Progenitor cell of endocrine pancreas (in vitro differentiated cells): ENCODE measurements around the gene DKC1. TPM values are rescaled to one million over a fixed set of nuclear protein-coding genes. Genes with fewer than 3 reads are reported as not detected.

ENCODE experiments used
- DNase-seq: peaks from one replicate; pipeline ENCODE4 v3.0.0; 2021; ENCODE audit warnings: low spot score; ENCODE audit not compliant: unreplicated experiment
- H3K27ac Mint-ChIP-seq: 2 replicates; pipeline ENCODE4 v1.8.0; 2021; ENCODE audit warnings: mild to moderate bottlenecking, moderate library complexity, mixed read lengths
- H3K27me3 Mint-ChIP-seq: 2 replicates; pipeline ENCODE4 v1.8.0; 2021; ENCODE audit warnings: mixed read lengths
- H3K36me3 Mint-ChIP-seq: 2 replicates; pipeline ENCODE4 v1.8.0; 2022; ENCODE audit warnings: mixed read lengths; ENCODE audit not compliant: insufficient read depth
- H3K4me1 Mint-ChIP-seq: 2 replicates; pipeline ENCODE4 v1.8.0; 2021; ENCODE audit warnings: low read depth, mixed read lengths
- H3K4me3 Mint-ChIP-seq: 2 replicates; pipeline ENCODE4 v1.8.0; 2021; ENCODE audit warnings: low read depth, mild to moderate bottlenecking, moderate library complexity, mixed read lengths
- H3K9me3 Mint-ChIP-seq: 2 replicates; pipeline ENCODE4 v1.8.0; 2021; ENCODE audit warnings: low read depth, mixed read lengths
- total RNA-seq: library from RNA; stranded (reverse); gene quantifications from 2 replicates; pipeline ENCODE4 v1.2.1, GENCODE V29; 2021
- TF ChIP-seq, protein P1 (sequence below): fragments of 200-600 bp; sonication (generic); IDR thresholded peaks from one replicate; pipeline ENCODE4 v1.5.0; 2021; ENCODE audit warnings: antibody characterized with exemption, mild to moderate bottlenecking; ENCODE audit not compliant: unreplicated experiment

Gene DKC1
- total RNA-seq, 1 donor from 2014 or later = 58.5 TPM

GRCh38 chrX:154749856-154750255, 12.8 kb upstream of the DKC1 start:
- H3K4me3 Mint-ChIP-seq = no peak overlapping the region
- H3K4me1 Mint-ChIP-seq = no peaks in the 10 kb centered on the region
- H3K27ac Mint-ChIP-seq = no peak overlapping the region
- TF ChIP-seq, protein P1, sequence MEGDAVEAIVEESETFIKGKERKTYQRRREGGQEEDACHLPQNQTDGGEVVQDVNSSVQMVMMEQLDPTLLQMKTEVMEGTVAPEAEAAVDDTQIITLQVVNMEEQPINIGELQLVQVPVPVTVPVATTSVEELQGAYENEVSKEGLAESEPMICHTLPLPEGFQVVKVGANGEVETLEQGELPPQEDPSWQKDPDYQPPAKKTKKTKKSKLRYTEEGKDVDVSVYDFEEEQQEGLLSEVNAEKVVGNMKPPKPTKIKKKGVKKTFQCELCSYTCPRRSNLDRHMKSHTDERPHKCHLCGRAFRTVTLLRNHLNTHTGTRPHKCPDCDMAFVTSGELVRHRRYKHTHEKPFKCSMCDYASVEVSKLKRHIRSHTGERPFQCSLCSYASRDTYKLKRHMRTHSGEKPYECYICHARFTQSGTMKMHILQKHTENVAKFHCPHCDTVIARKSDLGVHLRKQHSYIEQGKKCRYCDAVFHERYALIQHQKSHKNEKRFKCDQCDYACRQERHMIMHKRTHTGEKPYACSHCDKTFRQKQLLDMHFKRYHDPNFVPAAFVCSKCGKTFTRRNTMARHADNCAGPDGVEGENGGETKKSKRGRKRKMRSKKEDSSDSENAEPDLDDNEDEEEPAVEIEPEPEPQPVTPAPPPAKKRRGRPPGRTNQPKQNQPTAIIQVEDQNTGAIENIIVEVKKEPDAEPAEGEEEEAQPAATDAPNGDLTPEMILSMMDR = no peak
- H3K36me3 Mint-ChIP-seq = no peaks in the 10 kb centered on the region
- no peak for DNase-seq
- H3K9me3 Mint-ChIP-seq = peaks cover 4% of the 10 kb centered on the region
- H3K27me3 Mint-ChIP-seq = peaks cover 47% of the 10 kb centered on the region

DNA sequence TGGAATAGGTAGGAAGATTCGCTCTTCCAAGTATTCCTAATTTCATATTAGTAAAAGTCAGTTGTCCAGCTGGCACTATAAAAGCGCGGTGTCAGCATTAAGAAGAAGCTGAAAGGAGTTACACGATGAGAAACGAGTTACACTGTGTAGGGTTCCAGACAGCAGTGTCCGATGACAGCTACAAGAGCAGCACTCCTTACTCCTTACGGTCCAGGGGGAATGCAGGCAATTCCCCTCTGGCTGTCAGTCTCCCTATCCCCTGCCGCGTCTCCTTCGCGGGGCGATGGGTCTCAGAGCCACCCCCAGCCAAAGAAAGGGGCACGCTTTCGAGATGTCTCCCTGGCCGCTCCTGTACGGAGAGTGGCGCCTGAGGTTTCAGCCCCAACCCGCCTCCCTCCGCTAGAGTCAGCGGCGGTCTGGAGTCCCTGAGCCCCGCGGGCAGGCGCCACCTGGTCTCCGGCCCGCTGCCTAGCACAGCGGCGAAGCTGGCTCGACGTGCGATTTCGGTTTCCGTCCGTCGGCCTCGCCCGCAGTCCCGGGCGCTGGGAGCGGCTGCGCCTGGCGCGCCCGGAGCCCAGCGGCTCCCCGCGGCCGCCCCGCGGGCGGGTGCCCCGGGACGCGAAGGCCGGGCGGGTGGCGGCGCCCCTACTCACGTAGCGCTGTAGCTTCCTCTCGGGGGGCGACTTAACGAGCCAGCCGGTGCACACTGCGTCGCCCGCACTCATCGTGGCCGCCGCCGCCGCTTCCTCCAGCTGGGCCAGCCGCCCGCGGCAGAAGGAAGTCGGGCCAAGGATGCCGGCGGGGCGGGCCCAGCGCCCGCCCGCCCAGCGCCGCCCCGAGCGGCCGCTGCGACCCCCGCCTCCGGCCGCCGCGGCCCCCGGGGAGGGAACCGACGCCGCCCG, 12.1 kb upstream of the DKC1 start, which contains the start of gene GAB3:
Gene GAB3, minus strand, starts transcription at position 777 of the 902 bp plus-strand sequence. Its CDS starts 52 bp downstream, at position 725.
- Mint-ChIP-seq H3K27me3 (peaks cover 48% of the 10 kb centered on the region), H3K27ac (no peak within 1 kb of the TSS), H3K4me1 (no peaks in the 10 kb centered on the region), H3K4me3 (peak within 1 kb of the TSS; percentile 48), H3K9me3 (peaks cover 4% of the 10 kb centered on the region), H3K36me3 (no peaks in the 10 kb centered on the region)
- TF ChIP-seq, protein P1 = no peak
- peak; percentile 14 for DNase-seq

DNA sequence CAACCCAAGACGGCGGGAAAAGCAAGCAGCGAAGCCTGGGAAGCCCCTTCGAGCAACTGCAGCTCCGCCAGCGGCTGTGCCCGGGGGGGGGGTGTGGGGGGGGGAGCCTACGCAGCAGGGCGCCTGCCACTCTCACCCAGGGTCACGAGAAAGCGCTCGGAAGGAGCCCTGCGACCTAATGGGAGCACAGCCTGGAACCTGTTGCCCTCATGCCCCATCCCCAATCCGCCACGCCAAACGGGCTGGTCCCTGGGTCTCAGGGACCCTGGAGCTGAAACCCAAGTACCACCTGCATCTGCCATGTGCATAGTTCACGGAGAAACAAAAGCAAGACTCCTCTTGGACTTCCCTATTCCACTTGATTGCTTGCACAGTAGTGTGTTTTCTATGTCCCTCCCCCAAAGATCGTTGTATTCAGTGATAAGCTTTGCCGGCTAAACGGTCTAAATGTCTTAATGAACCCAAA, 11.4 kb upstream of the DKC1 start:
- no peaks in the 10 kb centered on the region for H3K36me3 Mint-ChIP-seq
- H3K4me3 Mint-ChIP-seq = peak overlapping the region; percentile 48
- H3K27ac Mint-ChIP-seq = no peak overlapping the region
- no peak for DNase-seq
- peaks cover 1% of the 10 kb centered on the region for H3K9me3 Mint-ChIP-seq
- H3K27me3 Mint-ChIP-seq = peaks cover 48% of the 10 kb centered on the region
- TF ChIP-seq, protein P1 = no peak
- no peaks in the 10 kb centered on the region for H3K4me1 Mint-ChIP-seq

- peak overlapping the region; percentile 48 for H3K4me3 Mint-ChIP-seq
- H3K36me3 Mint-ChIP-seq = no peaks in the 10 kb centered on the region
- H3K9me3 Mint-ChIP-seq = no peaks in the 10 kb centered on the region
- peaks cover 48% of the 10 kb centered on the region for H3K27me3 Mint-ChIP-seq
- no peak for DNase-seq
- no peaks in the 10 kb centered on the region for H3K4me1 Mint-ChIP-seq
- H3K27ac Mint-ChIP-seq = no peak overlapping the region
- TF ChIP-seq, protein P1 = no peak
Observed at GRCh38 chrX:154751669-154752271, 10.9 kb upstream of the DKC1 start.

DNA sequence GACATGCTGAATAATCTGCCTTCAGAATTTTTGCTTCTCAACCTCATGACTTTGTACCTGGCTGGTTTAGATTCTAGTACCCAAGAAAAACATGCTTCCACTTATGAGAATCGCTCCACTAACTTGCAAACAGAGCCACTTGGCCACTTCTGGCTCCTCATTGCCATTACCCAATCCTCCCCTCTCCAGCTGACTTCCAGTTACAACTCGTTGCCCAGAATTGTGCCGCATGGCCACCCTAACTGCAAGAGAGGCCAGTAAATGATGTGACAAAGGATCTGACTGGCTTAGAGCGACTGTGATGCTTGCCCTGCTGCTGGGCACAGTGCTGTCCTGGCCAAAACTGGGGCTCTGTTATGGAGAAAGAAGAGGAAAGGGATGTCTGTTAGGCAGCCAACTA, 4.0 kb upstream of the DKC1 start:
- peaks cover 4% of the 10 kb centered on the region for H3K27me3 Mint-ChIP-seq
- H3K36me3 Mint-ChIP-seq = no peaks in the 10 kb centered on the region
- H3K9me3 Mint-ChIP-seq = peaks cover 4% of the 10 kb centered on the region
- H3K4me3 Mint-ChIP-seq = no peak overlapping the region
- H3K4me1 Mint-ChIP-seq = peaks cover 4% of the 10 kb centered on the region
- TF ChIP-seq, protein P1 = no peak
- no peak for DNase-seq
- H3K27ac Mint-ChIP-seq = no peak overlapping the region
